ENCODE measurements around the gene HMOX2. TPM values are rescaled to one million over a fixed set of nuclear protein-coding genes. Genes with fewer than 3 reads are reported as not detected.
A peak's percentile ranks its signal among the peaks of the same experiment; 100 is the strongest.

The HMOX2 gene
- total RNA-seq, 2 donors from 2014 or later = 99.5 to 102 TPM

GRCh38 chr16:4474192-4474961 is 1.8 kb upstream of the HMOX2 start, which contains the start of gene NMRAL1:
Gene NMRAL1, minus strand, starts transcription at chr16:4474625. Its CDS starts 493 bp downstream, at chr16:4474132.
- Mint-ChIP-seq H3K36me3 (no peaks in the 10 kb centered on the region), H3K9me3 (no peaks in the 10 kb centered on the region), H3K4me1 (ENCODE audit: low read depth in 2 of 2) (peaks cover 27 to 32% of the 10 kb centered on the region in 2 donors), H3K4me3 (peak within 1 kb of the TSS; percentile 87), H3K27me3 (no peaks in the 10 kb centered on the region), H3K27ac (peak within 1 kb of the TSS; percentile 78 to 87)
- ATAC-seq = peak; percentile 73 to 75
- DNase-seq (ENCODE audit: low spot score) = peak; percentile 93

- peaks cover 4% of the 10 kb centered on the region for H3K36me3 Mint-ChIP-seq
- peaks cover 42 to 49% of the 10 kb centered on the region in 2 donors for H3K4me1 Mint-ChIP-seq (ENCODE audit: low read depth in 2 of 2)
- peak overlapping the region; percentile 72 to 85 for H3K27ac Mint-ChIP-seq
- DNase-seq (ENCODE audit: low spot score) (no peak), ATAC-seq (no peak)
- H3K27me3 Mint-ChIP-seq = no peaks in the 10 kb centered on the region
- peak overlapping the region; percentile 89 for H3K4me3 Mint-ChIP-seq
- no peaks in the 10 kb centered on the region for H3K9me3 Mint-ChIP-seq
Observed at GRCh38 chr16:4477966-4478365, 1.8 kb downstream of the HMOX2 start.

- H3K36me3 Mint-ChIP-seq = peaks cover 15% of the 10 kb centered on the region
- H3K4me3 Mint-ChIP-seq = peak overlapping the region; percentile 21
- H3K27me3 Mint-ChIP-seq = no peaks in the 10 kb centered on the region
- DNase-seq (ENCODE audit: low spot score) = no peak
- H3K27ac Mint-ChIP-seq = peak overlapping the region; percentile 74 to 79
- no peaks in the 10 kb centered on the region for H3K9me3 Mint-ChIP-seq
- no peak for ATAC-seq
- H3K4me1 Mint-ChIP-seq (ENCODE audit: low read depth in 2 of 2) = peaks cover 39 to 44% of the 10 kb centered on the region in 2 donors
Observed at GRCh38 chr16:4481526-4481925, 5.3 kb downstream of the HMOX2 start.

GRCh38 chr16:4481963-4482362 is 5.8 kb downstream of the HMOX2 start:
- peaks cover 16% of the 10 kb centered on the region for H3K36me3 Mint-ChIP-seq
- H3K4me1 Mint-ChIP-seq (ENCODE audit: low read depth in 2 of 2) = peaks cover 39 to 45% of the 10 kb centered on the region in 2 donors
- peak overlapping the region; percentile 21 for H3K4me3 Mint-ChIP-seq
- H3K27ac Mint-ChIP-seq = peak overlapping the region; percentile 74 to 79
- no peaks in the 10 kb centered on the region for H3K9me3 Mint-ChIP-seq
- ATAC-seq (no peak), DNase-seq (ENCODE audit: low spot score) (no peak)
- no peaks in the 10 kb centered on the region for H3K27me3 Mint-ChIP-seq

- DNase-seq (ENCODE audit: low spot score) (no peak), ATAC-seq (no peak)
- H3K27me3 Mint-ChIP-seq = no peaks in the 10 kb centered on the region
- peak overlapping the region; percentile 67 for H3K4me3 Mint-ChIP-seq
- H3K4me1 Mint-ChIP-seq (ENCODE audit: low read depth in 2 of 2) = peaks cover 52 to 59% of the 10 kb centered on the region in 2 donors
- H3K27ac Mint-ChIP-seq = peak overlapping the region; percentile 85 to 94
- H3K9me3 Mint-ChIP-seq = no peaks in the 10 kb centered on the region
- H3K36me3 Mint-ChIP-seq = peaks cover 16% of the 10 kb centered on the region
Observed at GRCh38 chr16:4486126-4486893, 10.1 kb downstream of the HMOX2 start.

- Mint-ChIP-seq H3K36me3 (peaks cover 12% of the 10 kb centered on the region), H3K27ac (peak overlapping the region; percentile 85 to 94), H3K9me3 (no peaks in the 10 kb centered on the region), H3K27me3 (no peaks in the 10 kb centered on the region), H3K4me3 (peak overlapping the region; percentile 68), H3K4me1 (ENCODE audit: low read depth in 2 of 2) (peaks cover 36 to 43% of the 10 kb centered on the region in 2 donors)
- no peak for DNase-seq (ENCODE audit: low spot score)
- ATAC-seq = peak; percentile 31 to 72
Observed at GRCh38 chr16:4487955-4488498, 11.8 kb downstream of the HMOX2 start.

GRCh38 chr16:4488499-4488967 is 12.3 kb downstream of the HMOX2 start:
- ATAC-seq = peak; percentile 84 to 85
- Mint-ChIP-seq H3K36me3 (peaks cover 15% of the 10 kb centered on the region), H3K9me3 (no peaks in the 10 kb centered on the region), H3K4me3 (peak overlapping the region; percentile 68), H3K27ac (peak overlapping the region; percentile 85 to 94), H3K4me1 (ENCODE audit: low read depth in 2 of 2) (peaks cover 40 to 48% of the 10 kb centered on the region in 2 donors), H3K27me3 (no peaks in the 10 kb centered on the region)
- DNase-seq (ENCODE audit: low spot score) = no peak

GRCh38 chr16:4489030-4489429 is 12.8 kb downstream of the HMOX2 start:
- no peaks in the 10 kb centered on the region for H3K27me3 Mint-ChIP-seq
- no peaks in the 10 kb centered on the region for H3K9me3 Mint-ChIP-seq
- peak overlapping the region; percentile 85 to 94 for H3K27ac Mint-ChIP-seq
- peak overlapping the region; percentile 68 for H3K4me3 Mint-ChIP-seq
- H3K4me1 Mint-ChIP-seq (ENCODE audit: low read depth in 2 of 2) = peaks cover 42 to 49% of the 10 kb centered on the region in 2 donors
- no peak for DNase-seq (ENCODE audit: low spot score)
- peaks cover 16% of the 10 kb centered on the region for H3K36me3 Mint-ChIP-seq
- ATAC-seq = no peak

- DNase-seq (ENCODE audit: low spot score) = no peak
- H3K4me1 Mint-ChIP-seq (ENCODE audit: low read depth in 2 of 2) = peaks cover 53% of the 10 kb centered on the region in 2 donors
- no peaks in the 10 kb centered on the region for H3K27me3 Mint-ChIP-seq
- H3K9me3 Mint-ChIP-seq = no peaks in the 10 kb centered on the region
- peaks cover 4% of the 10 kb centered on the region for H3K36me3 Mint-ChIP-seq
- H3K4me3 Mint-ChIP-seq = no peak overlapping the region
- H3K27ac Mint-ChIP-seq = peak overlapping the region in 1 of 2 donors; percentile 23
- no peak for ATAC-seq
Observed at GRCh38 chr16:4491898-4492297, 15.7 kb downstream of the HMOX2 start.

- Mint-ChIP-seq H3K36me3 (peaks cover 4% of the 10 kb centered on the region), H3K4me3 (no peak overlapping the region), H3K4me1 (ENCODE audit: low read depth in 2 of 2) (peaks cover 50 to 54% of the 10 kb centered on the region in 2 donors), H3K27me3 (no peaks in the 10 kb centered on the region), H3K27ac (peak overlapping the region; percentile 26 to 67), H3K9me3 (no peaks in the 10 kb centered on the region)
- ATAC-seq (no peak), DNase-seq (ENCODE audit: low spot score) (no peak)
Observed at GRCh38 chr16:4494746-4495490, 18.7 kb downstream of the HMOX2 start.

- H3K4me1 Mint-ChIP-seq (ENCODE audit: low read depth in 2 of 2) = peaks cover 50 to 53% of the 10 kb centered on the region in 2 donors
Observed at GRCh38 chr16:4495766-4496165, 19.6 kb downstream of the HMOX2 start.

GRCh38 chr16:4496305-4496704 is 20.1 kb downstream of the HMOX2 start:
- Mint-ChIP-seq H3K4me3 (no peak overlapping the region), H3K36me3 (peaks cover 4% of the 10 kb centered on the region), H3K27ac (peak overlapping the region in 1 of 2 donors; percentile 67), H3K27me3 (no peaks in the 10 kb centered on the region), H3K4me1 (ENCODE audit: low read depth in 2 of 2) (peaks cover 48 to 50% of the 10 kb centered on the region in 2 donors), H3K9me3 (no peaks in the 10 kb centered on the region)
- ATAC-seq = peak; percentile 43 to 55
- DNase-seq (ENCODE audit: low spot score) = no peak

More at GRCh38 chr16:4495766-4496165, 19.6 kb downstream of the HMOX2 start:
- H3K4me3 Mint-ChIP-seq = no peak overlapping the region
- DNase-seq (ENCODE audit: low spot score) = no peak
- H3K27ac Mint-ChIP-seq = peak overlapping the region in 1 of 2 donors; percentile 67
- no peaks in the 10 kb centered on the region for H3K27me3 Mint-ChIP-seq
- peaks cover 4% of the 10 kb centered on the region for H3K36me3 Mint-ChIP-seq
- ATAC-seq = no peak
- H3K9me3 Mint-ChIP-seq = no peaks in the 10 kb centered on the region

Data from natural killer cell treated with Interleukin-12 subunit alpha and Interleukin-12 subunit beta and Interleukin-15 and Interleukin-18, amount 100 ng/mL, for 72 hours (primary cell).